HG03060 (cell line): ENCODE measurements around the gene PTTG2.

ENCODE experiments used
- ATAC-seq: cut with Tn5 transposase; IDR thresholded peaks from one replicate; pipeline ENCODE4 v1.9.1; 2021; ENCODE audit warnings: low read depth, moderate number of reproducible peaks; ENCODE audit not compliant: unreplicated experiment

The PTTG2 gene

DNA sequence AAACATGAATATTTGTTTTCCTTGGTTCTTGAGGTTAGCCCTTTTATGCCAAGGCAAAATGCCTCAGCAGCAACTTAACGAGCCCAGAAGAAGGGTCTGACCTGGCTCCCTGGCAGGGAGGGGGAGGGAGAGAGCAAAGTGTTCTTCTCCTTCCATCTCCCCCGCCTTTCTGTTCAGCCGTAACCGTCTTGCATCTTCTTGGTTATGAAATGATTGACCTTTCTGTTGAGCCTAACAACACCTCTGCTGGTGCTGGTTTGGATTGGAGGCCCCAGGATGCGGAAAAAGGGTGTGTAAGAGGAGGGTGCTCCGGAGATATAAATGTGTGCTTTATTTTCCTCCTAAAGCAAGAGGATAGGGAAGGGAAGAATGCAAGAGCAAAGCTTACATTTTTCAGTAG is 44.7 kb downstream of the PTTG2 start:
- no peak for ATAC-seq

DNA sequence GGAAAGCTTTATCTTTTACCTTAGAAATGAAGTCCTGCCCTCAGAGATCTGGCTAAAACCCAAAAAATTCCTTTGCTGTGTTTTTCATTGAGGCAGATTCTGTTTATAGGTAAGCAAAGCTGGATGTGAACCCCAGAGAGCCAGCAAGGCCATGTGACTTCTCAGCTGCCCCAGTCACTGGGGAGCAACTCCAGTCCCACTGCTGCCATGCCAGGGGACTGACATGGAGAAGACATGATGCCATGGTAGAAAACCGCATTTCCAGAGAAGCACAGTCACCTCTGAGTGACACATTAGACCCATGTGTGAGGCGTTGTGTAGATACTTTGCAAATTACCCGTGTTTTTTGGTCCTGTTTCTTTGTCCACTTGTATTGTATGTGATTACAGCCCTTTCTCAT is 45.4 kb downstream of the PTTG2 start:
- ATAC-seq: no peak

DNA sequence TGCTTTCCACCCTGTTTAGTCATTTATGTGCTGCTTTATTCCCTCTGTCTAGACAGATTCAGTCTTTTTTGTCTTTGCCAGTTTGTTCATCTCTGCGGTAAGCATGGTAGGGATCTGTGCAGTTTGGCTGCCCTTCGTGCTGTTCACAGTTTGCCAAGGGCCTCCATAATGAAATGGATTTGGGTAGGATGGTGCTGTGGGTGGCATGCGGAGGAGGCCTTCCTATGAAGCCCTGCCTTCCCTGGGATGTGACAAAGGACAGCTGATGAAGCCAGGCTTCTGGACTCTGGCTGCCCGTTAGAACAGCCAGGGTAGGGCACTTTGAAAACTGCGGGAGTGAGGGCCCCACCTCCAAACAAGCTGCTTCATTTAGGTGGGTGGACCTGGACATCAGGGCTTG is 47.4 kb downstream of the PTTG2 start:
- no peak for ATAC-seq

DNA sequence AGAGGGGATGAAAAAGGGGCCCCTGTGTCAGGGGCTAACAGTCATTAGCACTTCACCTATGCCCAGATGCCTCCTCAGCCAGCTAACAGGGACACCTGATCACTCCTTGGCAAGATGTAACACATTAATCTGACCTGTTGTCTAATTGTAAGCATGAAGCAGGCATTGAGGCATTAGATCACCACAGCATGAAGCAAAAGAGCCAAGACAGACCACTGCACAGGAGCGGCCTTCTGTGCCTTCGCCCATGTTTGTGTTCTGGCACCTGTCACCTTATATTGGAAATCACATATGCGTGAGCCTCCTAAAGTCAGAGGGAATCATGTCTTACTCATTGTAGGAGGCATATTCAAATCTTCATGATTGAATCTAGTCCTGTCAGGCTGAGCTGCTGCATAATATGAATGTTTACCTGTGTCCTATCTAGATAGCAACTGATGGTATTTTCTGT is 48.4 kb downstream of the PTTG2 start:
- ATAC-seq: no peak

DNA sequence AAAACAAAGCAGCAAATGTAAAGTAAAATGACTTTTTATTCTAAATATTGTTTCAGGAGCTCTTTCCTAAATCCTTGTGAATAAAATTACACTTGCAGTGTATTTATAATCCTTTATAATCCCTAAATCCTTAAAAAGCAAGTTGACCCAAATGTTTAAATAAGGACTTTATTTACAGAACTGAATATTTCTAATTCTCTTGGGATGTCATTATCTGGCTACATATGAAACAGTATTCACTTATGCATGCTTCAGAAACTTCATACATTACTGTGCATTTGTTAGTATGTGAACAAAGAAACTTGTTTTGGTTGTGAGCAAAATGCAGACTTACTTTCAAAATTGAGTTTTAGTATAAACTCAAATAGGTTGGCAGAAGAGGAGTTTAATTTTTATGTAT is 49.2 kb downstream of the PTTG2 start:
- ATAC-seq: no peak

DNA sequence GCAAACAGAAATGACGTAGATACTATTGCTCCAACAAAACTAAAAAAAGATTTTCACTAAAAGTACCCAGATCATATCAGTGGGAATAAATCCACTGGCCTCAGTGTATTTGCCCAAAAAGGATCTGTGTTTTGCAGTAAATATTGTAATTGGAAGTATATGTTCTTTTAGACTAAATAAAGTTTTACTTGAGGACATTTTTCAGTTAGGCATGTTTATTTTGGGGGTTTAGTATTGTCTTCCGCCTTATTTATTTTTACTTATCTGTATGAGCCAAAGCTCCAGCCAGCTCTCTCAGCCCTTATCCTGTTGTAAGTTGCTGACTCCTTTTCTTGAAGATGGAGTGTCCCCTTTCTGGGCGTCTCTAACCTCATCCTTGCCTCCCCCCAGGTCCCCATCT is 49.8 kb downstream of the PTTG2 start:
- no peak for ATAC-seq
